Ishikawa (cell line): Measurements from ENCODE around the gene C5orf34.

Source experiments
- CEBPB ChIP-seq: IDR thresholded peaks from 2 replicates; pipeline ENCODE4 v1.6.1; 2012
- CREB1 ChIP-seq: IDR thresholded peaks from 2 replicates; pipeline ENCODE4 v1.6.1; 2012; ENCODE audit warnings: low read depth
- EGR1 ChIP-seq: IDR thresholded peaks from 2 replicates; pipeline ENCODE4 v1.6.1; 2012
- EP300 ChIP-seq: IDR thresholded peaks from 2 replicates; pipeline ENCODE4 v1.6.1; 2012; ENCODE audit warnings: borderline replicate concordance
- FOXM1 ChIP-seq: IDR thresholded peaks from 2 replicates; pipeline ENCODE4 v1.6.1; 2012; ENCODE audit warnings: low read depth, borderline replicate concordance
- NFIC ChIP-seq: IDR thresholded peaks from 2 replicates; pipeline ENCODE4 v1.6.1; 2012
- RAD21 ChIP-seq: IDR thresholded peaks from 2 replicates; pipeline ENCODE4 v1.6.1; 2012; ENCODE audit warnings: low read depth
- REST ChIP-seq: IDR thresholded peaks from 2 replicates; pipeline ENCODE4 v1.6.1; 2012; ENCODE audit warnings: low read depth, mild to moderate bottlenecking
- TAF1 ChIP-seq: IDR thresholded peaks from 2 replicates; pipeline ENCODE4 v1.6.1; 2012; ENCODE audit warnings: low read depth, mild to moderate bottlenecking
- TCF12 ChIP-seq: IDR thresholded peaks from 2 replicates; pipeline ENCODE4 v1.6.1; 2012; ENCODE audit warnings: low read depth
- TEAD4 ChIP-seq: IDR thresholded peaks from 2 replicates; pipeline ENCODE4 v1.6.1; 2012
- YY1 ChIP-seq: IDR thresholded peaks from 2 replicates; pipeline ENCODE4 v1.6.1; 2012; ENCODE audit warnings: low read depth
- ZBTB7A ChIP-seq: IDR thresholded peaks from 2 replicates; pipeline ENCODE4 v1.6.1; 2012; ENCODE audit warnings: low read depth
- TF ChIP-seq, protein P1 (sequence below): IDR thresholded peaks from 2 replicates; pipeline ENCODE4 v1.6.1; 2012
- TF ChIP-seq, protein P2 (sequence below): IDR thresholded peaks from 2 replicates; pipeline ENCODE4 v1.6.1; 2012

Gene C5orf34

GRCh38 chr5:43540746-43541145 lies 25.8 kb upstream of the C5orf34 start:
- TF ChIP-seq, protein P1, sequence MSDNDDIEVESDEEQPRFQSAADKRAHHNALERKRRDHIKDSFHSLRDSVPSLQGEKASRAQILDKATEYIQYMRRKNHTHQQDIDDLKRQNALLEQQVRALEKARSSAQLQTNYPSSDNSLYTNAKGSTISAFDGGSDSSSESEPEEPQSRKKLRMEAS = no peak
- TF ChIP-seq TEAD4 (no peak), CEBPB (no peak), REST (no peak), EP300 (no peak), CREB1 (no peak), YY1 (no peak), EGR1 (no peak), TAF1 (no peak), NFIC (no peak), FOXM1 (no peak), TCF12 (no peak), ZBTB7A (no peak), RAD21 (no peak)
- TF ChIP-seq, protein P2, sequence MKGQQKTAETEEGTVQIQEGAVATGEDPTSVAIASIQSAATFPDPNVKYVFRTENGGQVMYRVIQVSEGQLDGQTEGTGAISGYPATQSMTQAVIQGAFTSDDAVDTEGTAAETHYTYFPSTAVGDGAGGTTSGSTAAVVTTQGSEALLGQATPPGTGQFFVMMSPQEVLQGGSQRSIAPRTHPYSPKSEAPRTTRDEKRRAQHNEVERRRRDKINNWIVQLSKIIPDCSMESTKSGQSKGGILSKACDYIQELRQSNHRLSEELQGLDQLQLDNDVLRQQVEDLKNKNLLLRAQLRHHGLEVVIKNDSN = no peak

GRCh38 chr5:43536972-43537371 lies 22.0 kb upstream of the C5orf34 start:
- TF ChIP-seq RAD21 (no peak), NFIC (no peak), TCF12 (no peak), YY1 (no peak), TAF1 (no peak), REST (no peak), CREB1 (no peak), FOXM1 (no peak), ZBTB7A (no peak), EP300 (no peak)
- TF ChIP-seq, protein P1 = no peak

DNA sequence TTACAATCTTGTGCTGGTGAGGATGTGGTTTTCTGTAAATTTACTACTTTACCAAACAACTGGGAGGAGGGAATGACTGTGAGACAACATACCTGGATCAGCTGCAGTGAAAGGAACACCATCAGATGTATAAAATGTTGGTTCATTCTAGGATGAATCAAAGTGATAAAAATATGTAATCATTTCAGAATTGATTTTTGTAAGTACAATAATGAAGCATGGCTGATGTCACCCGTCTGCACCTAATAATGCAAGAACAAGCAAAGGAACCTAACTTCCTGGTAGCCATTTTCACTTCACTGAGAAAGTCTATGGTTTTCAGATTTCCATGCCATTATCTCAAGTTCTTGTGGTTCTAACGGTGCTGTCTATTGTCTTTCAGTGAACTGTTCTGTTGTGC lies 18.7 kb upstream of the C5orf34 start:
- TF ChIP-seq RAD21 = no peak
- TF ChIP-seq, protein P2 = no peak
- TF ChIP-seq, protein P1 = no peak
- no peak for TF ChIP-seq TEAD4
- TF ChIP-seq TAF1 = no peak
- TF ChIP-seq CREB1 = no peak
- no peak for TF ChIP-seq YY1
- TF ChIP-seq TCF12 = no peak
- TF ChIP-seq CEBPB = no peak
- TF ChIP-seq NFIC = no peak
- TF ChIP-seq EP300 = no peak
- TF ChIP-seq EGR1 = no peak
- no peak for TF ChIP-seq ZBTB7A
- no peak for TF ChIP-seq REST
- TF ChIP-seq FOXM1 = no peak

DNA sequence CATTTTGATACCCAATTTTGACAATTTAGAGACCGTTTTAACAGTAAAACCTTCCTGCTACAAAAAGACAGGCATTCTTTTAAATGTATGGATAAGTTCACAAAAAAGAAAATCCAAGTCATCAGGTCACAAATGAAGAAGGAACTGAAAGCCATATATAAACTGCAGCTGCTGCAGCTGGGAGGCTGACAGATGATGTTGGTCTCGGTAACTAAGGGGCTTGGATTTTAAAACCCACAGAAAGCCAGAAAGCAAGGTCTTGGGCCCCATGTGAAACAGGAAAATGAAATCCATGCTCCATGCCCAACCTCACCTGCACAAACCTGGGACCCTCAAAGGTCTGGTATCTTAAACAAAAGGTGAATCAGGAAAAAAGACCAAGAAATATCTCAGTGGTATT lies 15.7 kb upstream of the C5orf34 start:
- TF ChIP-seq, protein P2 = no peak
- TF ChIP-seq REST = no peak
- TF ChIP-seq YY1 = no peak
- TF ChIP-seq, protein P1 = no peak
- no peak for TF ChIP-seq TCF12
- TF ChIP-seq FOXM1 = no peak
- TF ChIP-seq EP300 = no peak
- no peak for TF ChIP-seq ZBTB7A
- no peak for TF ChIP-seq EGR1
- no peak for TF ChIP-seq CREB1
- TF ChIP-seq TAF1 = no peak
- TF ChIP-seq TEAD4 = no peak
- TF ChIP-seq CEBPB = no peak
- no peak for TF ChIP-seq NFIC
